ENCODE measurements around the gene CBR4. TPM values are rescaled to one million over a fixed set of nuclear protein-coding genes. Genes with fewer than 3 reads are reported as not detected.

CBR4 gene
- total RNA-seq, 2 experiments from 2014 or later, result 21.9 to 40.9 TPM

GRCh38 chr4:169045862-169046584, 36.0 kb upstream of the CBR4 start:
- no peak overlapping the region for H3K27ac ChIP-seq (ENCODE audit: low read depth, low read length, poor library complexity, severe bottlenecking)
- ChIA-PET CTCF (ENCODE audit: unreplicated experiment) (no interaction called here), POLR2A (no interaction called here)
- no TSS peak for BruUV-seq (replicated peaks)
- intact Hi-C loops (cut with micrococcal nuclease; ENCODE audit: unreplicated experiment), result no loop called here
- no peak for DNase-seq (ENCODE audit: low spot score)
- H3K4me2 ChIP-seq (ENCODE audit: low read length), result no peak overlapping the region
- H4K20me1 ChIP-seq (ENCODE audit: insufficient read depth, low read length), result no peaks in the 10 kb centered on the region
- H3K9me2 ChIP-seq (ENCODE audit: insufficient read depth, low read length), result no peaks in the 10 kb centered on the region
- no peaks in the 10 kb centered on the region for H3K9me3 ChIP-seq (ENCODE audit: low read length)
- H2AFZ ChIP-seq (ENCODE audit: low read length), result no peak overlapping the region
- TF ChIP-seq EZH2phosphoT487 (IDR thresholded peaks at IDR 0.05; ENCODE audit: borderline replicate concordance, low read depth, low read length) (no peak), CTCF (conservative IDR thresholded peaks at IDR 0.05; ENCODE audit: low read length) (no peak)
- no peaks in the 10 kb centered on the region for H3K79me2 ChIP-seq (ENCODE audit: insufficient read depth, low read depth, low read length)
- H3K36me3 ChIP-seq (ENCODE audit: insufficient read depth, low read length), result no peaks in the 10 kb centered on the region
- H3K4me1 ChIP-seq (ENCODE audit: insufficient read depth, low read length, poor library complexity, severe bottlenecking), result no peaks in the 10 kb centered on the region
- H3K4me3 ChIP-seq (ENCODE audit: low read depth, low read length, poor library complexity, severe bottlenecking), result no peak overlapping the region

GRCh38 chr4:169044714-169045447, 34.8 kb upstream of the CBR4 start:
- H3K36me3 ChIP-seq (ENCODE audit: insufficient read depth, low read length), result no peaks in the 10 kb centered on the region
- intact Hi-C loops (cut with micrococcal nuclease; ENCODE audit: unreplicated experiment), result no loop called here
- POLR2A ChIA-PET, result interaction anchor here (0.6 kb wide), 1 partner anchor 20 kb away, joined by 3 read pairs; no protein-coding TSS in a partner anchor
- TF ChIP-seq EZH2phosphoT487 (IDR thresholded peaks at IDR 0.05; ENCODE audit: borderline replicate concordance, low read depth, low read length), result no peak
- TF ChIP-seq CTCF (conservative IDR thresholded peaks at IDR 0.05; ENCODE audit: low read length), result no peak
- H3K9me3 ChIP-seq (ENCODE audit: low read length), result no peaks in the 10 kb centered on the region
- H3K4me3 ChIP-seq (ENCODE audit: low read depth, low read length, poor library complexity, severe bottlenecking), result no peak overlapping the region
- H3K4me2 ChIP-seq (ENCODE audit: low read length), result no peak overlapping the region
- BruUV-seq (replicated peaks), result no TSS peak
- no peak overlapping the region for H2AFZ ChIP-seq (ENCODE audit: low read length)
- DNase-seq (ENCODE audit: low spot score), result no peak
- H3K9me2 ChIP-seq (ENCODE audit: insufficient read depth, low read length), result no peaks in the 10 kb centered on the region
- H3K27ac ChIP-seq (ENCODE audit: low read depth, low read length, poor library complexity, severe bottlenecking), result no peak overlapping the region
- H4K20me1 ChIP-seq (ENCODE audit: insufficient read depth, low read length), result no peaks in the 10 kb centered on the region
- no peaks in the 10 kb centered on the region for H3K79me2 ChIP-seq (ENCODE audit: insufficient read depth, low read depth, low read length)
- H3K4me1 ChIP-seq (ENCODE audit: insufficient read depth, low read length, poor library complexity, severe bottlenecking), result no peaks in the 10 kb centered on the region
- CTCF ChIA-PET (ENCODE audit: unreplicated experiment), result no interaction called here

GRCh38 chr4:169042608-169043007, 32.6 kb upstream of the CBR4 start:
- DNase-seq (ENCODE audit: low spot score), result no peak
- no peak overlapping the region for H3K4me3 ChIP-seq (ENCODE audit: low read depth, low read length, poor library complexity, severe bottlenecking)
- H3K4me2 ChIP-seq (ENCODE audit: low read length), result no peak overlapping the region
- no peaks in the 10 kb centered on the region for H3K9me3 ChIP-seq (ENCODE audit: low read length)
- no peak overlapping the region for H3K27ac ChIP-seq (ENCODE audit: low read depth, low read length, poor library complexity, severe bottlenecking)
- no peak overlapping the region for H2AFZ ChIP-seq (ENCODE audit: low read length)
- ChIA-PET POLR2A (no interaction called here), CTCF (ENCODE audit: unreplicated experiment) (no interaction called here)
- H3K79me2 ChIP-seq (ENCODE audit: insufficient read depth, low read depth, low read length), result no peaks in the 10 kb centered on the region
- no peaks in the 10 kb centered on the region for H4K20me1 ChIP-seq (ENCODE audit: insufficient read depth, low read length)
- no peaks in the 10 kb centered on the region for H3K4me1 ChIP-seq (ENCODE audit: insufficient read depth, low read length, poor library complexity, severe bottlenecking)
- BruUV-seq (replicated peaks), result no TSS peak
- intact Hi-C loops (cut with micrococcal nuclease; ENCODE audit: unreplicated experiment), result no loop called here
- TF ChIP-seq EZH2phosphoT487 (IDR thresholded peaks at IDR 0.05; ENCODE audit: borderline replicate concordance, low read depth, low read length), result no peak
- TF ChIP-seq CTCF (conservative IDR thresholded peaks at IDR 0.05; ENCODE audit: low read length), result no peak
- H3K36me3 ChIP-seq (ENCODE audit: insufficient read depth, low read length), result no peaks in the 10 kb centered on the region
- H3K9me2 ChIP-seq (ENCODE audit: insufficient read depth, low read length), result no peaks in the 10 kb centered on the region
